Adipose tissue (tissue), 3 donors: ENCODE data around the gene BBOX1. TPM values are rescaled to one million over a fixed set of nuclear protein-coding genes. Genes with fewer than 3 reads are reported as not detected.
"Not testable (repeated sequence)": the region's sequence is repeated elsewhere in the genome, so short reads cannot be mapped to it uniquely, and the experiment has no call there.

Experiments
- H3K27ac ChIP-seq: one replicate; pipeline ENCODE4 v1.5.1; 2013; ENCODE audit warnings: low read depth, low read length
- WGBS, 3 donors: extraction: QIAGEN DNeasy Blood & Tissue Kit; methylation state at CpG; one replicate each; pipeline ENCODE4 v1.1.7; 2013; 5-methylcytosine and 5-hydroxymethylcytosine counted together
- polyA plus RNA-seq, 3 donors: library from polyadenylated mRNA; stranded (reverse); fragments of 200-250 nt; gene quantifications; one replicate each; pipeline ENCODE4 v1.2.3, GENCODE V29; 2013
- donor health status: healthy with polysubstance abuse.
- donor health status: Bipolar disorder and iron deficiency.
- donor health status: healthy.

The BBOX1 gene
- polyA plus RNA-seq, 3 donors, result 0.10 to 0.13 (median 0.11) TPM

GRCh38 chr11:27064086-27064485, 23.5 kb downstream of the BBOX1 start:
- WGBS, 3 donors, result 46 to 64% (median 64%) methylated on average over 2 of the region's 2 CpGs
- H3K27ac ChIP-seq, result no peak overlapping the region

- 50 to 60% (median 57%) methylated on average over 1 of the region's 1 CpG for WGBS, 3 donors
- H3K27ac ChIP-seq, result no peak overlapping the region
Observed at GRCh38 chr11:27075192-27075591, 34.6 kb downstream of the BBOX1 start.

GRCh38 chr11:27075655-27076054, 35.0 kb downstream of the BBOX1 start:
- H3K27ac ChIP-seq, result no peak overlapping the region
- 46 to 95% (median 88%) methylated on average over 1 of the region's 1 CpG for WGBS, 3 donors

GRCh38 chr11:27076121-27076589, 35.5 kb downstream of the BBOX1 start:
- WGBS, 3 donors, result 64 to 82% (median 82%) methylated on average over 2 of the region's 2 CpGs
- no peak overlapping the region for H3K27ac ChIP-seq

GRCh38 chr11:27081056-27081455, 40.4 kb downstream of the BBOX1 start:
- H3K27ac ChIP-seq, result no peak overlapping the region

DNA sequence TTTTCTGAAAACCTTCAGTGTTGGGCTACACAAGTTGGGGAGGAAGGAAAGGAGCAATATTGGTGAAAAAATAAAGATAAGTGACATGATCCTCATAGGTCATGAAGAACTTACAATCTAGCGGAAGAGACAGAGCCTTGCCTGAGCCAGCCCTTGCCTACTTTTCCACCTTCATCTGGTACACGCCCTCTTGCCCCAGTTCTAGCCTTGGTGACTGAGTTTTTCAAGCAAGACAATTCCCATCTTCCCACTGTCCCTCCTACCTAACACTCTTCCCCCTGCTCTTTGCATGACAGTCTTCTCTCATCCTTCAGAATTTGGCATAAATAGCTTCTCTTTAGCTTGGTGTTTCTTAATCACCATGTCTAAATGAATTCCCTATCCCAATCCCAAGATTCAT, 42.6 kb downstream of the BBOX1 start:
- WGBS, 3 donors, result 76 to 93% (median 88%) methylated on average over 2 of the region's 2 CpGs
- no peak overlapping the region for H3K27ac ChIP-seq

DNA sequence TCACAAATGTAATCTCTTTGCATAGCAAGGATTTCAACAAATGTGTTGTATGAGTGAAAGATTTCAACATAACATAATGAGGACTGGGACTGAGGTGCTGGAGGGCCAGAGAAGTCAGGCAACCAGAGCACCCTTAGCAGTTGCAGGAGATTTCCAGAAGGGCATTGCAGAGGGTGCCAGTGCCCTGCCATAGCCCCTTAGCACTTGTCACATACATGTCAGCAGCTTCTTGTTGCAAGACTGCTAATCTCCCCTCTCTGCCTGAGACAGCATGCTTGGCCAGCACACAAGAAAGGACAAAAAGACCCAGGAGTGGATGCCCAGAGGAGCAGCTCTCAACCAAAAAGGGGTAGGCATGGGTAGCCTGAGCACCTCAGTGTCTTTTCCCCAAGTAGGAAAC, 43.2 kb downstream of the BBOX1 start:
- H3K27ac ChIP-seq, result no peak overlapping the region

DNA sequence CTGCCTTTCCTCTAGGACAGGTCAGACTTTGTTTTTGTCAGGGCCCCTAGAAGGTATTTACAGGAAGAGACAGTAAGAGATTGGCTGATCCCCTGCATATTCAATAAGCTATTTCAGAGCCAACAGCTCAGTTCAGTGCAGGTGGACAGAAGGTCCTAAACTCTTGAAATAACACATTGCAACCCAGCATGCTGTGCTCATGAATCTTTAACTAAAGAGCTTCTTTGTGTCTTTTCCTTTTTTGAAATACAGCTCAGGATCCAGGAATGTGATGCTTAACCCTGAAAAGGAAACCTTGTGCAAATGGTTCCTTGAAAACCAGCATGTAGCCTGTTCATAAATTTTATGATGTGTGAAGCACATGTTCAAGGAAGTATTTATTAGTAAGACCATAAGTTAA, 43.9 kb downstream of the BBOX1 start:
- no peak overlapping the region for H3K27ac ChIP-seq

GRCh38 chr11:27085111-27085510, 44.5 kb downstream of the BBOX1 start:
- WGBS, 3 donors, result 79 to 85% (median 83%) methylated on average over 1 of the region's 1 CpG
- no peak overlapping the region for H3K27ac ChIP-seq

GRCh38 chr11:27085605-27086004, 45.0 kb downstream of the BBOX1 start:
- no peak overlapping the region for H3K27ac ChIP-seq
- 0% methylated on average over 1 of the region's 1 CpG for WGBS, 3 donors

DNA sequence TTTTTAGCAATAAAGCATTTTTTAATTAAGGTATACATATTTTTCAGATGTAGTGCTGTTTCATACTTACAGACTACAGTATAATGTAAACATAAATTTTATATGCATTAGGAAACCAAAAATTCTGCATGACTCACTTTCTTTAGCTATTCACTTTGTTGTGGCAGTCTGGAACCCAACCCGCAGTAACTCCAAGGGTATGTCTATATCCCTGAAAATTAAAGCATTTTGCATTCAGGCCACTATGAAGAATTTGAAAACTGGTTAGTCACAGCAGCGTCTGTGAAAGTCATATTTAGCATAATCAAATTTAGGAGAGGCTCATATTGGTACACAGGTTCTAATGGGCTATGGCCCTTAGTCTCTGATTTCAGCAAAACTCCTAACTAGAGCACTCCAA, 46.8 kb downstream of the BBOX1 start:
- no peak overlapping the region for H3K27ac ChIP-seq
- WGBS, 3 donors, result 73 to 86% (median 83%) methylated on average over 2 of the region's 2 CpGs

- H3K27ac ChIP-seq, result no peak overlapping the region
Observed at GRCh38 chr11:27088353-27088752, 47.7 kb downstream of the BBOX1 start.

- WGBS, 3 donors, result 68 to 85% (median 83%) methylated on average over 2 of the region's 2 CpGs
- H3K27ac ChIP-seq, result no peak overlapping the region
Observed at GRCh38 chr11:27089746-27090145, 49.1 kb downstream of the BBOX1 start.

DNA sequence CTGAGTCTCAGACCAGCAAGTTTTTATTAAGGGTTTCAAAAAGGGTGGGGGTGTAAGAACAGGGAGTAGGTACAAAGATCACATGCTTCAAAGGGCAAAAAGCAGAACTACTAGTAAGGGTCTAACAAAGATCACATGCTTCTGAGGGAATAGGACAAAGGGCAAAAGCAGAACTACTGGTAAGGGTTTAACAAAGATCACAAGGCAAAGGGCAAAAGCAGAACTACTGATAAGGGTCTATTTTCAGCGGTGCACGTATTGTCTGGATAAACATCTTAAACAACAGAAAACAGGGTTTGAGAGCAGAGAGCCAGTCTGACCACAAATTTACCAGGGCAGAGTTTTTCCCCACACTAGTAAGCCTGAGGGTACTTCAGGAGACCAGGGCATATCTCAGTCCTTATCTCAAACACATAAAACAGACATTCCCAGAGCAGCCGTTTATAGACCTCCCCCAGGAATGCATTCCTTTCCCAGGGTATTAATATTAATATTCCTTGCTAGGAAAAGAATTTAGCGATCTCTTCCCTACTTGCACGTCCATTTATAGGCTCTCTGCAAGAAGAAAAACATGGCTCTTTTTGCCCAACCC, 49.8 kb downstream of the BBOX1 start:
- H3K27ac ChIP-seq, result not testable (repeated sequence)
- 69 to 76% (median 70%) methylated on average over 5 of the region's 5 CpGs for WGBS, 3 donors

DNA sequence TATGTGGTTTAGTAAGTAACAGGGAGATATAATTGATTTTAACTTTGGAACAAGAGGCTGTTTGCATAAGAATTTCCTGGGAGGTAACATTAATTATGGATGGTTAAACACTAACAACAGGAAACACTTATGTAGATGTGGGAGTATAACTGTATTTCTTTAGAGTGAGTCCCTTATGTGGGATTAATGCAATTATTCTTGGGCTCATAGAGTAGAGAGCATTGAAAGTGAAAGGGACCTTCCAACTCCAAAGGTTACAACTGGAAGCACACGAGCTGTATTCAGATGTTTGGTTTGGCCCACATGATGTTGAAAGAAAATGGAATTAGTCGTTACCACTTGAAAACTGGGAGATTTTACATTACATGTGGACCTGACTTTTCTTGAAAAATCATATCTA, 53.5 kb downstream of the BBOX1 start:
- WGBS, 3 donors, result 50 to 60% (median 54%) methylated on average over 2 of the region's 2 CpGs
- no peak overlapping the region for H3K27ac ChIP-seq

DNA sequence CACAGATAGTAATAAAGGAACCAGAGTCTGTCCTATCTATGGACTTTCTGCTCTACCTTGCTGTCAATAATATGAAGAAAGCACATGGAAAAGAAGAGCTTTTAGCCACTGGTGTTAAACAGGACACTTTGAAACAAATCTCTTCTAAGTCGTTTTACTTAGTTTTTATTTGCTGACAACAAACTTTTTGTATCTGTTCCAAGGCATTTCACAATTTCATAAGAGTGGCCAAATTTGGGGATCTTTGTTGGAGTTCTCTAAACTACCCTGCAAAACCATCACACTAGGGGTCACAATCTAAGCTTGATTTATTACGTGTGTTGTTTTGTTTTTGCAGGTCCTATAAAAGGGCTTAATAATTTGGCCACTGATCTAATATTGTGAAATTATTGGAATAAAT, 54.4 kb downstream of the BBOX1 start:
- 40 to 52% (median 50%) methylated on average over 2 of the region's 2 CpGs for WGBS, 3 donors
- H3K27ac ChIP-seq, result no peak overlapping the region

GRCh38 chr11:27095887-27096286, 55.3 kb downstream of the BBOX1 start:
- H3K27ac ChIP-seq, result no peak overlapping the region
- WGBS, 3 donors, result 32 to 45% (median 42%) methylated on average over 1 of the region's 1 CpG

GRCh38 chr11:27097551-27097950, 56.9 kb downstream of the BBOX1 start:
- WGBS, 3 donors, result 79 to 90% (median 89%) methylated on average over 4 of the region's 4 CpGs

DNA sequence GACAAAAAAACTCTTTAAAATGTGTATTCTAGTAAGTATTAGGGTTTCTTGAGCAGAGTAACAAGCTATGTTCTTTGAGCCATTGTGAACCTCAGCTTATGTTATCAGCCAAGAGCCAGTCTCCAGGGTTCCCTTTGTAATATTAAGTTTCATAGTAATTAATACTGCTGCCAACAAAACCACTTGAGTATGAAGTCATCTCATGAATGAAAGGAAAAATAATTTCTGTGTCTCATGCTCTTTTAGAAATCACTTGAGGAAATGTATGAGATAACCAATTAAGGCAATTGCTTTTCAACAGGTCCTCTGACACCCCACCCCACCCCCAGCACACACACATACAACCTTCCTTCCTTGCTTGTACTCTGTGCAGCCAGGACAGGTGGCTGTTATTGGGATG, 59.9 kb downstream of the BBOX1 start:
- no peak overlapping the region for H3K27ac ChIP-seq

More at GRCh38 chr11:27097551-27097950, 56.9 kb downstream of the BBOX1 start:
- no peak overlapping the region for H3K27ac ChIP-seq

DNA sequence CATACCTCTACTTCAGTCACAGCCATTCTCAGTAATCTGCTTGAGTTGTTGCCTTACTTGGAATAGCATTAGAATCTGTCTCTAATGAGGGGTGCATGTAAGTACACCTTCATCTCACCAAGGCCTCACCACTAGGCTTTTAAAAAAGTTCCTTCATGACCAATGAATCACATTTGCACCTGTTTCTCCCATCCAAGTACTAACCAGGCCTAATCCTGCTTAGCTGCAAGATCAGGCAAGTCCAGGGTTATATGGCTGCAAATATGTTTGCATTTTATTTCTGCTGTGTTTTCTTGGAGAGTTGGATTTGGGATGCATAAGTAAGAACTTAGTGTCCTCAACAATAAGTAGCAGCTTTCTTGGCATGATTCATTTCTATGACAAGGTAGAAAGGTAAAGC, 66.9 kb downstream of the BBOX1 start:
- H3K27ac ChIP-seq, result no peak overlapping the region

DNA sequence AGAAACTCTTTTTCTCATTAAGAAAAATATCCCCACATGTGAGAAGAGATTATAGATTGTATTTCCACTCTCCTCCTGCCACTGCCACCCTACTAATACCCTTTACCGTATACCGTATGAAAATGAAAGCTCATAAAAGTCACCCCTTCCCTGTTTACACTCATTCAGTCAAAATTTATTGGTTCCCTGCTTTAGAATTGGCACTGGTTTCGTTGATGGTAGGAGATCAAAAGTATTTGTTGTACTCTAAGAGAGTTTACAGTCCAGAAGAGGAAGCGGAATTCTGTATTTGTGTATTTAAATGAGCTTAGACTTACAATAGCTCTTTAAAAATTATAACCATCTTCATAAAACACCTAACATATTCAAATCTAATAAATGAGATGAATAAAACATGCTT, 68.2 kb downstream of the BBOX1 start:
- 75 to 85% (median 80%) methylated on average over 4 of the region's 4 CpGs for WGBS, 3 donors
- H3K27ac ChIP-seq, result no peak overlapping the region
